GM18519 (cell line): ENCODE data around the gene MFNG.

Experiments used
- ATAC-seq: cut with Tn5 transposase; IDR thresholded peaks from one replicate; pipeline ENCODE4 v1.9.1; 2021; ENCODE audit warnings: mild to moderate bottlenecking, moderate library complexity; ENCODE audit not compliant: unreplicated experiment, low FRiP score

MFNG gene

GRCh38 chr22:37454857-37455686 is 31.1 kb downstream of the MFNG start:
- no peak for ATAC-seq

GRCh38 chr22:37453696-37454095 is 32.5 kb downstream of the MFNG start:
- ATAC-seq: no peak

GRCh38 chr22:37451218-37451617 is 35.0 kb downstream of the MFNG start:
- ATAC-seq: no peak

- ATAC-seq: no peak
These were observed 36.7 kb downstream of the MFNG start for GRCh38 chr22:37449331-37450001.

GRCh38 chr22:37448516-37449127 is 37.6 kb downstream of the MFNG start:
- ATAC-seq: no peak

GRCh38 chr22:37445501-37445900 is 40.7 kb downstream of the MFNG start:
- ATAC-seq: no peak

GRCh38 chr22:37443977-37444376 is 42.2 kb downstream of the MFNG start:
- no peak for ATAC-seq

- no peak for ATAC-seq
These were observed 43.1 kb downstream of the MFNG start for GRCh38 chr22:37443086-37443485.

- ATAC-seq: no peak
These were observed 43.6 kb downstream of the MFNG start for GRCh38 chr22:37442537-37442936.

- no peak for ATAC-seq
These were observed 44.0 kb downstream of the MFNG start for GRCh38 chr22:37442135-37442534.

GRCh38 chr22:37440875-37441274 is 45.3 kb downstream of the MFNG start:
- no peak for ATAC-seq

- no peak for ATAC-seq
These were observed 46.8 kb downstream of the MFNG start for GRCh38 chr22:37439347-37439746.

GRCh38 chr22:37435970-37436603 is 50.1 kb downstream of the MFNG start:
- ATAC-seq: no peak

GRCh38 chr22:37433786-37434185 is 52.4 kb downstream of the MFNG start:
- ATAC-seq: no peak

GRCh38 chr22:37432708-37433054 is 53.5 kb downstream of the MFNG start:
- ATAC-seq: no peak

- no peak for ATAC-seq
These were observed 54.1 kb downstream of the MFNG start for GRCh38 chr22:37431801-37432707.

GRCh38 chr22:37431366-37431765 is 54.8 kb downstream of the MFNG start:
- no peak for ATAC-seq

GRCh38 chr22:37430941-37431340 is 55.2 kb downstream of the MFNG start:
- no peak for ATAC-seq

- ATAC-seq: no peak
These were observed 57.3 kb downstream of the MFNG start for GRCh38 chr22:37428649-37429586.
